HG02588 (cell line): ENCODE results near the gene POC1B.

ENCODE experiments used
- ATAC-seq: cut with Tn5 transposase; IDR thresholded peaks from one replicate; pipeline ENCODE4 v1.9.1; 2021; ENCODE audit warnings: mild to moderate bottlenecking, moderate library complexity; ENCODE audit not compliant: unreplicated experiment

POC1B gene

GRCh38 chr12:89424389-89424788 lies 101.5 kb downstream of the POC1B start:
- ATAC-seq = no peak

- ATAC-seq = no peak
These were observed 104.6 kb downstream of the POC1B start for GRCh38 chr12:89421092-89421835.

GRCh38 chr12:89418228-89418910 lies 107.5 kb downstream of the POC1B start:
- no peak for ATAC-seq

- ATAC-seq = no peak
These were observed 108.4 kb downstream of the POC1B start for GRCh38 chr12:89417246-89417977.

- ATAC-seq = no peak
These were observed 109.6 kb downstream of the POC1B start for GRCh38 chr12:89416049-89416792.

GRCh38 chr12:89414851-89415250 lies 111.0 kb downstream of the POC1B start:
- ATAC-seq = no peak

GRCh38 chr12:89414322-89414721 lies 111.5 kb downstream of the POC1B start:
- ATAC-seq = no peak

- ATAC-seq = no peak
These were observed 112.6 kb downstream of the POC1B start for GRCh38 chr12:89413234-89413633.

GRCh38 chr12:89412665-89413064 lies 113.2 kb downstream of the POC1B start:
- no peak for ATAC-seq

GRCh38 chr12:89411846-89412245 lies 114.0 kb downstream of the POC1B start:
- no peak for ATAC-seq

GRCh38 chr12:89411234-89411633 lies 114.6 kb downstream of the POC1B start:
- ATAC-seq = no peak

- ATAC-seq = no peak
These were observed 120.1 kb downstream of the POC1B start for GRCh38 chr12:89405626-89406345.

- no peak for ATAC-seq
These were observed 124.3 kb downstream of the POC1B start for GRCh38 chr12:89401433-89402058.

GRCh38 chr12:89400415-89400814 lies 125.4 kb downstream of the POC1B start:
- ATAC-seq = no peak

- ATAC-seq = no peak
These were observed 130.1 kb downstream of the POC1B start for GRCh38 chr12:89395712-89396111.

GRCh38 chr12:89393551-89394121 lies 132.2 kb downstream of the POC1B start:
- no peak for ATAC-seq

GRCh38 chr12:89392391-89392790 lies 133.5 kb downstream of the POC1B start:
- ATAC-seq = no peak

GRCh38 chr12:89391726-89392336 lies 134.0 kb downstream of the POC1B start:
- no peak for ATAC-seq
